SK-N-SH (cell line): ENCODE data around the gene POLR1E. TPM values are rescaled to one million over a fixed set of nuclear protein-coding genes. Genes with fewer than 3 reads are reported as not detected.
"Not testable (repeated sequence)": the region's sequence is repeated elsewhere in the genome, so short reads cannot be mapped to it uniquely, and the experiment has no call there.

Experiments
- CTCF ChIA-PET: fragments of 300-600, 350-600 bp; formaldehyde crosslinking; extraction: SDS; loops from one replicate; lab custom pipeline; 2021; lab: Yijun Ruan, JAX
- POLR2A ChIA-PET: fragments of 350-600 bp; sonication (Branson Sonifier 250); formaldehyde crosslinking; extraction: SDS; loops from one replicate; lab custom pipeline; 2020; ENCODE audit warnings: antibody characterized with exemption, inconsistent platforms; lab: Yijun Ruan, JAX
- DNase-seq: peaks from one replicate; pipeline ENCODE4 v3.0.0; 2012
- H2AFZ ChIP-seq: fragments of 200-600 bp; sonication (generic); 2 replicates; pipeline ENCODE4 v1.8.1; 2016; ENCODE audit warnings: antibody characterized with exemption, mild to moderate bottlenecking, low read depth
- H3F3A ChIP-seq: fragments of 200-600 bp; sonication (generic); replicated peaks from 2 replicates; pipeline ENCODE3; 2016; ENCODE audit warnings: antibody characterized with exemption, mild to moderate bottlenecking; ENCODE audit not compliant: insufficient read depth
- H3K27ac ChIP-seq, 2 experiments: fragments of 200-500 bp in 1 of 2; fragments of 200-600 bp in 1 of 2; sonication (Bioruptor generic) in 1 of 2; sonication (generic), shearing (Covaris generic) in 1 of 2; 2 replicates each; pipeline versions ENCODE4 v1.5.1 to v1.6.1; 2014 to 2016; ENCODE audit warnings: low read depth in 2 of 2, inconsistent platforms in 1 of 2, low read length in 1 of 2, mild to moderate bottlenecking in 1 of 2, mixed read lengths in 1 of 2
- H3K27me3 ChIP-seq: fragments of 200-600 bp; sonication (generic), shearing (Covaris generic); 2 replicates; pipeline ENCODE4 v1.6.1; 2016; ENCODE audit warnings: mixed run types; ENCODE audit not compliant: insufficient read depth
- H3K36me3 ChIP-seq, 2 experiments: fragments of 200-500 bp in 1 of 2; fragments of 200-600 bp in 1 of 2; sonication (Bioruptor generic) in 1 of 2; sonication (generic) in 1 of 2; replicated peaks in 1 of 2; 2 replicates each; pipeline versions ENCODE3 to v1.5.1; 2014 to 2016; ENCODE audit warnings: low read length in 1 of 2, mild to moderate bottlenecking in 1 of 2; ENCODE audit not compliant: insufficient read depth in 2 of 2, control insufficient read depth in 1 of 2
- H3K4me1 ChIP-seq, 2 experiments: fragments of 200-500 bp in 1 of 2; fragments of 200-600 bp in 1 of 2; sonication (Bioruptor generic) in 1 of 2; sonication (generic), shearing (Covaris generic) in 1 of 2; 2 replicates each; pipeline versions ENCODE4 v1.5.1 to v1.6.1; 2014 to 2016; ENCODE audit warnings: low read depth in 1 of 2, low read length in 1 of 2, mixed run types in 1 of 2; ENCODE audit not compliant: insufficient read depth in 2 of 2, control insufficient read depth in 1 of 2
- H3K4me2 ChIP-seq: fragments of 200-600 bp; sonication (generic), shearing (Covaris generic); 2 replicates; pipeline ENCODE4 v1.6.1; 2017; ENCODE audit warnings: mixed run types
- H3K4me3 ChIP-seq, 2 experiments: fragments of 200-500 bp in 1 of 2; fragments of 200-600 bp in 1 of 2; sonication (Bioruptor generic) in 1 of 2; sonication (generic), shearing (Covaris generic) in 1 of 2; 2 replicates each; pipeline versions ENCODE4 v1.5.1 to v1.8.1; 2014 to 2016; ENCODE audit warnings: low read depth in 2 of 2, inconsistent platforms in 1 of 2, low read length in 1 of 2, mild to moderate bottlenecking in 1 of 2, mixed read lengths in 1 of 2, moderate library complexity in 1 of 2
- H3K79me2 ChIP-seq: fragments of 200-600 bp; sonication (generic); 2 replicates; pipeline ENCODE4 v1.8.1; 2017; ENCODE audit warnings: mild to moderate bottlenecking; ENCODE audit not compliant: insufficient read depth
- H3K9ac ChIP-seq: fragments of 200-600 bp; sonication (generic); 2 replicates; pipeline ENCODE4 v1.6.1; 2017; ENCODE audit warnings: mixed run types
- H3K9me2 ChIP-seq: fragments of 200-600 bp; sonication (generic); 2 replicates; pipeline ENCODE4 v1.6.1; 2017; ENCODE audit warnings: mixed run types
- H3K9me3 ChIP-seq: fragments of 200-600 bp; sonication (generic); 2 replicates; pipeline ENCODE4 v1.6.1; 2017; ENCODE audit warnings: mixed run types, mild to moderate bottlenecking, moderate library complexity
- H4K20me1 ChIP-seq: fragments of 200-600 bp; sonication (generic); 2 replicates; pipeline ENCODE4 v1.6.1; 2017; ENCODE audit warnings: mild to moderate bottlenecking, mixed run types; ENCODE audit not compliant: insufficient read depth
- EZH2phosphoT487 ChIP-seq: fragments of 200-600 bp; sonication (generic); IDR thresholded peaks from 2 replicates; pipeline ENCODE4 v1.6.1; 2017; ENCODE audit warnings: low read depth, mixed run types, mild to moderate bottlenecking, antibody characterized with exemption, moderate library complexity, borderline replicate concordance
- FOSL2 ChIP-seq: IDR thresholded peaks from 2 replicates; pipeline ENCODE4 v1.4.0; 2012; ENCODE audit warnings: low read depth, mild to moderate bottlenecking, moderate library complexity, borderline replicate concordance
- GATA2 ChIP-seq: sonication (generic); formaldehyde crosslinking; IDR thresholded peaks from 2 replicates; pipeline ENCODE4 v1.5.0; 2020; ENCODE audit warnings: mild to moderate bottlenecking, missing genetic modification reagents
- MEF2A ChIP-seq: IDR thresholded peaks from 2 replicates; pipeline ENCODE4 v1.4.0; 2012; ENCODE audit warnings: low read depth, borderline replicate concordance
- MXI1 ChIP-seq: IDR thresholded peaks from 2 replicates; pipeline ENCODE4 v1.6.1; 2012; ENCODE audit warnings: mild to moderate bottlenecking, low read depth, low read length, improper control_type of control experiment
- NFIC ChIP-seq: IDR thresholded peaks from 2 replicates; pipeline ENCODE4 v1.4.0; 2012; ENCODE audit warnings: borderline replicate concordance
- NRF1 ChIP-seq: IDR thresholded peaks from 2 replicates; pipeline ENCODE4 v1.6.1; 2012; ENCODE audit warnings: low read depth, mild to moderate bottlenecking, low read length
- PBX3 ChIP-seq: IDR thresholded peaks from 2 replicates; pipeline ENCODE4; 2012
- RAD21 ChIP-seq: IDR thresholded peaks from 2 replicates; pipeline ENCODE4 v1.6.1; 2012; ENCODE audit warnings: mild to moderate bottlenecking, low read length
- RFX5 ChIP-seq: IDR thresholded peaks from 2 replicates; pipeline ENCODE4 v1.6.1; 2012; ENCODE audit warnings: mild to moderate bottlenecking, improper control_type of control experiment, low read length
- SMC3 ChIP-seq: IDR thresholded peaks from 2 replicates; pipeline ENCODE4 v1.6.1; 2012; ENCODE audit warnings: low read depth, low read length, improper control_type of control experiment
- TAF1 ChIP-seq: IDR thresholded peaks from 2 replicates; pipeline ENCODE4 v1.6.1; 2012; ENCODE audit warnings: low read depth, mild to moderate bottlenecking, low read length, moderate library complexity, borderline replicate concordance
- TCF12 ChIP-seq: IDR thresholded peaks from 2 replicates; pipeline ENCODE4 v1.4.0; 2012
- TEAD4 ChIP-seq: IDR thresholded peaks from 2 replicates; pipeline ENCODE4 v1.4.0; 2012; ENCODE audit warnings: mild to moderate bottlenecking, borderline replicate concordance; ENCODE audit not compliant: insufficient read depth
- YY1 ChIP-seq: IDR thresholded peaks from 2 replicates; pipeline ENCODE4 v1.4.0; 2012; ENCODE audit warnings: low read depth, mild to moderate bottlenecking
- WGBS: methylation state at CpG from one replicate; pipeline ENCODE4 v1.1.6; 2017; ENCODE audit warnings: low lambda C conversion rate; 5-methylcytosine and 5-hydroxymethylcytosine counted together
- polyA plus RNA-seq, 3 experiments: library from polyadenylated mRNA; depleted of rRNA; stranded (reverse); fragments of >200 nt; gene quantifications; 2 replicates each; pipeline ENCODE4 v1.2.3, GENCODE V29; 2012
- TF ChIP-seq, protein P1 (sequence below): IDR thresholded peaks from 2 replicates; pipeline ENCODE4 v1.4.0; 2012; ENCODE audit warnings: low read depth, borderline replicate concordance
- TF ChIP-seq, protein P2 (sequence below): fragments of 150-350 bp; IDR thresholded peaks from 2 replicates; pipeline ENCODE4 v1.6.1; 2016; ENCODE audit warnings: mild to moderate bottlenecking, low read depth, low read length
- TF ChIP-seq, protein P3 (sequence below): IDR thresholded peaks from 2 replicates; pipeline ENCODE4 v1.4.0; 2012; ENCODE audit warnings: low read depth

Gene POLR1E
- polyA plus RNA-seq, 1 of the 3 experiments (the other 2 are of a cell fraction), result 38.8 TPM

DNA sequence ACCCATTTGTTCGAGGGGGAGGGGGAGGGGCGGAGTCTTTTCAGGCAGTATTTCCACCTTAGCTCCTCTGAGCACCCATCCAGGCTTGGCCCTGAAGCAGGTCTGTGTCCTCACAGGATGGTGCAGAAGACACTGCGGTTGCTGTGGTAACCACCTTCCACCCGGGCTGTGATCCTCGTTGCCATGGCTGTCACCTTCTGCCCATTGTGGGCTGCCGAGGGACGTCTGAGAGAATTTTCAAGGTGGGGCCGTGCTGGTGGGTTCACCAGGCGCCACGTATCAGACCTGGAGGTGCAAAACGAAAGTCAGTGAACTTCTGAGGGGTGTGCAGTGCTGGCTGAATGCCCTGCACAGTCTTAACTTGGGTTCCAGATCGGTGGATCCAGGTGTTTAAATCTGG, 26.7 kb downstream of the POLR1E start:
- WGBS, result 84% methylated on average over 4 of the region's 12 CpGs
- TF ChIP-seq RFX5 (no peak), NRF1 (no peak), YY1 (no peak), PBX3 (no peak), NFIC (no peak), EZH2phosphoT487 (no peak), FOSL2 (no peak), RAD21 (no peak), MEF2A (no peak), TAF1 (no peak)
- TF ChIP-seq, protein P1, sequence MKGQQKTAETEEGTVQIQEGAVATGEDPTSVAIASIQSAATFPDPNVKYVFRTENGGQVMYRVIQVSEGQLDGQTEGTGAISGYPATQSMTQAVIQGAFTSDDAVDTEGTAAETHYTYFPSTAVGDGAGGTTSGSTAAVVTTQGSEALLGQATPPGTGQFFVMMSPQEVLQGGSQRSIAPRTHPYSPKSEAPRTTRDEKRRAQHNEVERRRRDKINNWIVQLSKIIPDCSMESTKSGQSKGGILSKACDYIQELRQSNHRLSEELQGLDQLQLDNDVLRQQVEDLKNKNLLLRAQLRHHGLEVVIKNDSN, result no peak
- H3K79me2 ChIP-seq, result no peaks in the 10 kb centered on the region
- H3K4me2 ChIP-seq, result no peak overlapping the region
- no peak overlapping the region for H2AFZ ChIP-seq
- H3K36me3 ChIP-seq, result peaks cover 0 to 16% of the 10 kb centered on the region in 2 experiments
- no peak overlapping the region for H3K4me3 ChIP-seq
- POLR2A ChIA-PET, result no interaction called here
- no peaks in the 10 kb centered on the region for H3K4me1 ChIP-seq
- no peaks in the 10 kb centered on the region for H3K27me3 ChIP-seq
- no peaks in the 10 kb centered on the region for H3K9me3 ChIP-seq
- CTCF ChIA-PET, result interaction anchor here (2.2 kb wide), 1 partner anchor 8 kb away, joined by 5 read pairs; no protein-coding TSS in a partner anchor
- H3F3A ChIP-seq, result peaks cover 2% of the 10 kb centered on the region
- H3K27ac ChIP-seq, result no peak overlapping the region
- no peak overlapping the region for H3K9ac ChIP-seq
- no peaks in the 10 kb centered on the region for H4K20me1 ChIP-seq
- H3K9me2 ChIP-seq, result no peaks in the 10 kb centered on the region
- no peak for DNase-seq

DNA sequence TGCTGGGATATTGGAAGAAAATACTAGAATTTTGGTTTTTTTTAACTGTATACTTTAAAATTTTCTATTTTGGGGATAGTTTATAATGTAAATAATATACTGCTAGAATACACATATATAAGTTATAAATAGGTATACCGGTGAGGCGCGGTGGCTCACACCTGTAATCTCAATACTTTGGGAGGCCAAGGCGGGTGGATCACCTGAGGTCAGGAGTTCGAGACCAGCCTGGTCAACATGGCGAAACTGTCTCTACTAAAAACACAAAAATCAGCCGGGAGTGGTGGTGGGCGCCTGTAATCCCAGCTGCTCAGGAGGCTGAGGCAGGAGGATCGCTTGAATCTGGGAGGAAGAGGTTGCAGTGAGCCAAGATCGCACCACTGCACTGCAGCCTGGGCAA, 28.7 kb downstream of the POLR1E start:
- H3K79me2 ChIP-seq, H3K9me3 ChIP-seq, DNase-seq, H2AFZ ChIP-seq, H3K9ac ChIP-seq, H3K4me3 ChIP-seq, H3K27ac ChIP-seq, H3K4me2 ChIP-seq, H3K9me2 ChIP-seq, H4K20me1 ChIP-seq, H3K4me1 ChIP-seq, CTCF ChIA-PET, H3F3A ChIP-seq, POLR2A ChIA-PET, H3K27me3 ChIP-seq: not testable (repeated sequence)
- 94% methylated on average over 10 of the region's 10 CpGs for WGBS
- H3K36me3 ChIP-seq, result peaks cover 0 to 17% of the 10 kb centered on the region in 2 experiments

- Histone ChIP-seq H3K79me2 (no peaks in the 10 kb centered on the region), H3K27me3 (no peaks in the 10 kb centered on the region), H3K9me3 (no peaks in the 10 kb centered on the region), H3K27ac (no peak overlapping the region), H3F3A (peaks cover 2% of the 10 kb centered on the region), H4K20me1 (no peaks in the 10 kb centered on the region), H3K4me1 (no peaks in the 10 kb centered on the region), H3K9ac (no peak overlapping the region), H3K9me2 (no peaks in the 10 kb centered on the region), H3K4me2 (no peak overlapping the region), H3K36me3 (peaks cover 0 to 16% of the 10 kb centered on the region in 2 experiments), H3K4me3 (no peak overlapping the region), H2AFZ (no peak overlapping the region)
- TF ChIP-seq MXI1, result no peak
- TF ChIP-seq, protein P2, sequence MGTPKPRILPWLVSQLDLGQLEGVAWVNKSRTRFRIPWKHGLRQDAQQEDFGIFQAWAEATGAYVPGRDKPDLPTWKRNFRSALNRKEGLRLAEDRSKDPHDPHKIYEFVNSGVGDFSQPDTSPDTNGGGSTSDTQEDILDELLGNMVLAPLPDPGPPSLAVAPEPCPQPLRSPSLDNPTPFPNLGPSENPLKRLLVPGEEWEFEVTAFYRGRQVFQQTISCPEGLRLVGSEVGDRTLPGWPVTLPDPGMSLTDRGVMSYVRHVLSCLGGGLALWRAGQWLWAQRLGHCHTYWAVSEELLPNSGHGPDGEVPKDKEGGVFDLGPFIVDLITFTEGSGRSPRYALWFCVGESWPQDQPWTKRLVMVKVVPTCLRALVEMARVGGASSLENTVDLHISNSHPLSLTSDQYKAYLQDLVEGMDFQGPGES, result no peak
- TF ChIP-seq EZH2phosphoT487, result no peak
- TF ChIP-seq, protein P3, sequence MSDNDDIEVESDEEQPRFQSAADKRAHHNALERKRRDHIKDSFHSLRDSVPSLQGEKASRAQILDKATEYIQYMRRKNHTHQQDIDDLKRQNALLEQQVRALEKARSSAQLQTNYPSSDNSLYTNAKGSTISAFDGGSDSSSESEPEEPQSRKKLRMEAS, result no peak
- TF ChIP-seq TCF12, result no peak
- no peak for TF ChIP-seq GATA2 (CRISPR knock-in tag)
- no peak for TF ChIP-seq NFIC
- no peak for TF ChIP-seq SMC3
- no peak for TF ChIP-seq TEAD4
- no peak for DNase-seq
- CTCF ChIA-PET, result no interaction called here
- POLR2A ChIA-PET, result no interaction called here
- WGBS, result 93% methylated on average over 7 of the region's 7 CpGs
Observed at GRCh38 chr9:37514999-37515398, 29.3 kb downstream of the POLR1E start.
